AG04450 (cell line): ENCODE results near the gene POU2AF2. TPM values are rescaled to one million over a fixed set of nuclear protein-coding genes. Genes with fewer than 3 reads are reported as not detected.

Source experiments
- CTCF ChIA-PET: fragments of 300-600, 350-600 bp; formaldehyde crosslinking; extraction: SDS; loops from one replicate; lab custom pipeline; 2022; ENCODE audit warnings: antibody characterized with exemption, inconsistent platforms; lab: Charles Lee
- POLR2A ChIA-PET: fragments of 350-600 bp; formaldehyde crosslinking; extraction: SDS; loops from one replicate; lab custom pipeline; 2021; ENCODE audit warnings: antibody characterized with exemption, inconsistent platforms; lab: Yijun Ruan, JAX
- DNase-seq: peaks from one replicate; pipeline ENCODE4 v3.0.0-alpha.2; 2011; ENCODE audit warnings: low read depth, low spot score
- H3K27ac ChIP-seq: one replicate; pipeline ENCODE4 v1.5.1; 2012; ENCODE audit warnings: low read depth, low read length, control low read depth
- H3K27me3 ChIP-seq: one replicate; pipeline ENCODE4 v1.6.0; 2012; ENCODE audit warnings: low read length; ENCODE audit not compliant: control insufficient read depth, insufficient read depth
- H3K4me3 ChIP-seq: 2 replicates; pipeline ENCODE4 v1.5.1; 2011; ENCODE audit warnings: mild to moderate bottlenecking, low read depth, low read length, control low read depth
- H3K9me3 ChIP-seq: 2 replicates; pipeline ENCODE4 v1.5.1; 2012; ENCODE audit warnings: low read length; ENCODE audit not compliant: control insufficient read depth, insufficient read depth
- CTCF ChIP-seq: IDR thresholded peaks from 2 replicates; pipeline ENCODE4 v1.5.1; 2011; ENCODE audit warnings: low read depth, low read length, control low read depth, inconsistent platforms
- polyA plus RNA-seq: library from polyadenylated mRNA; depleted of rRNA; stranded (reverse); fragments of >200 nt; gene quantifications from 2 replicates; pipeline ENCODE4 v1.2.3, GENCODE V29; 2011

POU2AF2 gene
- polyA plus RNA-seq, 1 experiment = not detected

GRCh38 chr11:111306321-111306720 lies 60.8 kb downstream of the POU2AF2 start:
- TF ChIP-seq CTCF = no peak
- H3K9me3 ChIP-seq = no peaks in the 10 kb centered on the region
- H3K4me3 ChIP-seq = no peak overlapping the region
- ChIA-PET POLR2A (no interaction called here), CTCF (no interaction called here)
- peaks cover 63% of the 10 kb centered on the region for H3K27me3 ChIP-seq
- H3K27ac ChIP-seq = no peak overlapping the region
- no peak for DNase-seq

GRCh38 chr11:111307472-111308108 lies 62.1 kb downstream of the POU2AF2 start:
- CTCF ChIA-PET = no interaction called here
- POLR2A ChIA-PET = no interaction called here
- Histone ChIP-seq H3K27ac (no peak overlapping the region), H3K4me3 (no peak overlapping the region), H3K9me3 (no peaks in the 10 kb centered on the region), H3K27me3 (peaks cover 56% of the 10 kb centered on the region)
- DNase-seq = no peak
- TF ChIP-seq CTCF = no peak

- no peak overlapping the region for H3K4me3 ChIP-seq
- ChIA-PET POLR2A (no interaction called here), CTCF (no interaction called here)
- H3K27me3 ChIP-seq = peaks cover 52% of the 10 kb centered on the region
- no peak overlapping the region for H3K27ac ChIP-seq
- TF ChIP-seq CTCF = no peak
- DNase-seq = no peak
- no peaks in the 10 kb centered on the region for H3K9me3 ChIP-seq
Measured at GRCh38 chr11:111308140-111308539, 62.6 kb downstream of the POU2AF2 start.

- no peak for DNase-seq
- ChIA-PET CTCF (no interaction called here), POLR2A (no interaction called here)
Measured at GRCh38 chr11:111309215-111309915, 63.8 kb downstream of the POU2AF2 start.

More at GRCh38 chr11:111309215-111309915, 63.8 kb downstream of the POU2AF2 start:
- no peak for TF ChIP-seq CTCF
- Histone ChIP-seq H3K27me3 (peaks cover 52% of the 10 kb centered on the region), H3K4me3 (no peak overlapping the region), H3K9me3 (no peaks in the 10 kb centered on the region), H3K27ac (no peak overlapping the region)
